Frontal cortex (tissue), 4 donors: ENCODE measurements around the gene ZNF23. TPM values are rescaled to one million over a fixed set of nuclear protein-coding genes. Genes with fewer than 3 reads are reported as not detected.

Source experiments
- DNase-seq, 2 donors: peaks; one replicate each; pipeline ENCODE4 v3.0.0; 2012; ENCODE audit warnings: low spot score in 2 of 2
- FAIRE-seq: peaks from 2 replicates; lab custom pipeline; 2012; peaks lifted over from hg19 to GRCh38; lab: Jason Lieb, UNC
- total RNA-seq: library from RNA; depleted of rRNA; stranded (reverse); fragments of >200 nt; gene quantifications from one replicate; pipeline ENCODE4 v1.2.3, GENCODE V29; 2014
- donor health status: control.
- donor health status: control.
- donor health status: control.

The ZNF23 gene
- total RNA-seq, 1 donor from 2014 or later = 23.6 TPM

- FAIRE-seq = no peak
- no peak for DNase-seq
These were observed 32.5 kb downstream of the ZNF23 start for GRCh38 chr16:71429581-71429980.

- no peak for FAIRE-seq
- DNase-seq = no peak
These were observed 33.2 kb downstream of the ZNF23 start for GRCh38 chr16:71428883-71429282.

GRCh38 chr16:71428385-71428784 is 33.7 kb downstream of the ZNF23 start:
- no peak for DNase-seq
- no peak for FAIRE-seq

GRCh38 chr16:71426880-71427615 is 35.0 kb downstream of the ZNF23 start:
- DNase-seq (no peak), FAIRE-seq (no peak)

- DNase-seq (no peak), FAIRE-seq (no peak)
These were observed 35.8 kb downstream of the ZNF23 start for GRCh38 chr16:71426069-71426879.

GRCh38 chr16:71425746-71426068 is 36.3 kb downstream of the ZNF23 start:
- no peak for FAIRE-seq
- no peak for DNase-seq

GRCh38 chr16:71424626-71425025 is 37.4 kb downstream of the ZNF23 start:
- no peak for DNase-seq
- no peak for FAIRE-seq

GRCh38 chr16:71423865-71424264 is 38.2 kb downstream of the ZNF23 start:
- DNase-seq = no peak
- FAIRE-seq = no peak

- FAIRE-seq = no peak
These were observed 39.0 kb downstream of the ZNF23 start for GRCh38 chr16:71423016-71423415.

GRCh38 chr16:71421911-71422310 is 40.1 kb downstream of the ZNF23 start:
- FAIRE-seq = no peak

More at GRCh38 chr16:71423016-71423415, 39.0 kb downstream of the ZNF23 start:
- no peak for DNase-seq

GRCh38 chr16:71414038-71414437 is 48.0 kb downstream of the ZNF23 start:
- DNase-seq (no peak), FAIRE-seq (no peak)

More at GRCh38 chr16:71421911-71422310, 40.1 kb downstream of the ZNF23 start:
- no peak for DNase-seq

GRCh38 chr16:71413341-71413740 is 48.7 kb downstream of the ZNF23 start:
- no peak for FAIRE-seq

GRCh38 chr16:71412270-71413160 is 49.5 kb downstream of the ZNF23 start:
- DNase-seq = peak; percentile 56 to 84
- FAIRE-seq = no peak

More at GRCh38 chr16:71413341-71413740, 48.7 kb downstream of the ZNF23 start:
- no peak for DNase-seq

GRCh38 chr16:71410146-71410545 is 51.9 kb downstream of the ZNF23 start:
- FAIRE-seq (no peak), DNase-seq (no peak)

- DNase-seq (no peak), FAIRE-seq (no peak)
These were observed 52.9 kb downstream of the ZNF23 start for GRCh38 chr16:71409011-71409775.

GRCh38 chr16:71408536-71408935 is 53.5 kb downstream of the ZNF23 start:
- DNase-seq = no peak
- FAIRE-seq = no peak

- FAIRE-seq = no peak
- DNase-seq = no peak
These were observed 54.3 kb downstream of the ZNF23 start for GRCh38 chr16:71407731-71408130.

GRCh38 chr16:71406724-71407123 is 55.3 kb downstream of the ZNF23 start:
- FAIRE-seq (no peak), DNase-seq (no peak)

GRCh38 chr16:71406316-71406715 is 55.7 kb downstream of the ZNF23 start:
- no peak for DNase-seq
- no peak for FAIRE-seq

GRCh38 chr16:71404364-71404763 is 57.7 kb downstream of the ZNF23 start:
- DNase-seq (no peak), FAIRE-seq (no peak)
